ENCODE measurements around the gene SRPK1.
"Not testable (repeated sequence)": the region's sequence is repeated elsewhere in the genome, so short reads cannot be mapped to it uniquely, and the experiment has no call there.

SRPK1 gene

DNA sequence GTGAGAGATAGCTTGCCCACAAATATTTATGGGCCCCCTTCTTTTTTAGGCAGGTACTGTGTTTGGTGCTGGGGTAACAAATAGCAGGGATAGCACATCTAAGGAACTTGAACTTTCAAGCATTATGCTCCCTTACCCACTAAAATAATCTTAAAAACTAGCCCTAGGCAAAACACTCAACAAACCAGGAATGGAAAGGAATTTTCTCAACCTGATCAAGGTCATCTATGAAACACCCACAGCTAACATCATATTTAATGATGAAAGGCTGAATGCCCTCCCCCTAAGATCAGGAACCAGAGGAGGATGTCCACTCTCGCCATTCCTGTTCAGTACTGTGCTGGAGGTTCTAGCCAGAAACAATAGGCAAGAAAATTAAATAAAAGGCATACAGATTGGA, 8.7 kb upstream of the SRPK1 start:
- FAIRE-seq = no peak

DNA sequence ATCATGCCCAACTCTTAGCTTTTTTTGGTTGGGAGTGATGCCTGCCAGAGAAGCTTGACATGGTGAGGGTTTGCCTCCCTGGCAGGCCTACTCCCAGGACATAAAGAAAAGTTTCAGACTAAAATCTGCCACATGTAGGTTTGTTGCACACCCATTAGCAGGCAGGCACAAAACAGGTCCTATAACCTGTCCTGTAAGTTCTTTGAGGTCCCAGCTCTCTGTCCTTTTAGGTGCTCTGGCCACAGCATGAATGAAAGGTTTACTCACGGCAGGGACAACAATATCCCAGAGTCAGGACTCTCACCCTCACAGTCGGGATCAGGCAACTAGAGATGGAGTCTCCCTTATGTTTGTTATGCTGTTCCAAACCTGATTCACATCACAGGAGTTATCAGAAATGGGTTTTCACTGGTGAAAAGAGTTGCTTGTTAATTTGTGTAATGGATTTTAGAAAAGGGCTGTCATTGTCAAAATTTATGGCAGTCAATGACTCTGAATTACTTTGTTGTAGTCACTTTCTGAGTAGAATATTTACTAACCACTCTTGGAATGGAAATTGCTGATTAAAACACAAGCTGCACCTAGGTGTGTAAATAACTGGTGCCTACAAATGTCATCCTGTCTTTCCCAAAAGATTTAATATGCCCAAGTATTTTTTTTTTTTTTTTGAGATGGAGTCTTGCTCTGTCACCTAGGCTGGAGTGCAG, 5.8 kb upstream of the SRPK1 start:
- no peak for FAIRE-seq

DNA sequence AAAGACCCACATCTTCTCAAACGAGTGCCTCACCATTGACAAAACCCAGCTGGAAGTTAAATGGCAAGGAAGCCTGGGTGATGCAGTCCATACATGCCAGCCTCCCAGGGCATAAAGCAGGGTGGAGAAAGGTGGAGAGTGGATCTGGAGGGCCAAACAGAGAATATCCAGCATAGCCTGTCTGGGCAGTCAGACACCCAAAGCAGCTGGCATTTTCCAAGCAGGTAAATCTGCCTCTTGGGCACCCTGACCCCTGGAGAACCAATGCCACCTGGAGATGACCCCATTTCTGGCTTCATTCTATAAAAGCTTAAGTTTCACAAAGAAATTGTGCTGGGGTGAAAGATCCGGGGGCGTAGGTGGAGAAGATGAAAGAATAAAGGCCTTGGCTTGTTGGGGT, 5.1 kb upstream of the SRPK1 start:
- FAIRE-seq = no peak

DNA sequence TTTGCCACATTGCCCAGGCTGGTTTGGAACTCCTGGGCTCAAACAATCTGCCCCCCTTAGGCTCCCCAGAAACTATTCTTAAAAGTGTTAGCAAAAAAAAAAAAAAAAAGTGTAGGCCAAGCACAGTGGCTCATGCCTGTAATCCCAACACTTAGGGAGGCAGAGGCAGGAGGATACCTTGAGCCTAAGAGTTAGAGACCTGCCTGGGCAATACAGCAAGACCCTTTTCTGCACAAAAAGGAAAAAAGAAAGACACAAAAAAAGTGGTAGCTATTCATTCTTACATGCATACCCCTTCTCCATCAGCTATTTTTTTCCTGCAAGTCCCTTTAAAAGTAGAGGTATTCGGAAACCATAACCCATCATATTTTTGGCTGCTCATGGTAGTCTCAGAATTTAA, 3.2 kb upstream of the SRPK1 start:
- FAIRE-seq = no peak

DNA sequence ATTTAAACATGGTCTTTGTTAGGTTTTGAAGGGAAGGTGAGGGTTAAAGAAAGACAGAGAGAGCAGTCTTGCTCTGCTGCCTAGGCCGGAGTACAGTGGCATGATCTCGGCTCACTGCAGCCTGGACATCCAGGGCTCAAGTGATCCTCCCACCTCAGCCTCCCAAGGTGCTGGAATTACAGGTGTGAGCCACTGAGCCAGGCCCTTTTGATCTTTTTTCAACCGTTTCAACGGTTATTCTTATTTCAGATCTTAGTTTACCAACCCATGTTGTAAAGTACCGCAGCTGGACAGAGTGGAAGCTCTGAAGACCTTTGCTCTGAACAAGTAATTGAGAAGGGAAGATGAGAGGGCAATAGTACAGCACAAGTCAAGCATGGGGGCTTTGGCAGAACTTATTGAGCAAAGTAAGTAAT, 1.2 kb upstream of the SRPK1 start:
- no peak for FAIRE-seq

DNA sequence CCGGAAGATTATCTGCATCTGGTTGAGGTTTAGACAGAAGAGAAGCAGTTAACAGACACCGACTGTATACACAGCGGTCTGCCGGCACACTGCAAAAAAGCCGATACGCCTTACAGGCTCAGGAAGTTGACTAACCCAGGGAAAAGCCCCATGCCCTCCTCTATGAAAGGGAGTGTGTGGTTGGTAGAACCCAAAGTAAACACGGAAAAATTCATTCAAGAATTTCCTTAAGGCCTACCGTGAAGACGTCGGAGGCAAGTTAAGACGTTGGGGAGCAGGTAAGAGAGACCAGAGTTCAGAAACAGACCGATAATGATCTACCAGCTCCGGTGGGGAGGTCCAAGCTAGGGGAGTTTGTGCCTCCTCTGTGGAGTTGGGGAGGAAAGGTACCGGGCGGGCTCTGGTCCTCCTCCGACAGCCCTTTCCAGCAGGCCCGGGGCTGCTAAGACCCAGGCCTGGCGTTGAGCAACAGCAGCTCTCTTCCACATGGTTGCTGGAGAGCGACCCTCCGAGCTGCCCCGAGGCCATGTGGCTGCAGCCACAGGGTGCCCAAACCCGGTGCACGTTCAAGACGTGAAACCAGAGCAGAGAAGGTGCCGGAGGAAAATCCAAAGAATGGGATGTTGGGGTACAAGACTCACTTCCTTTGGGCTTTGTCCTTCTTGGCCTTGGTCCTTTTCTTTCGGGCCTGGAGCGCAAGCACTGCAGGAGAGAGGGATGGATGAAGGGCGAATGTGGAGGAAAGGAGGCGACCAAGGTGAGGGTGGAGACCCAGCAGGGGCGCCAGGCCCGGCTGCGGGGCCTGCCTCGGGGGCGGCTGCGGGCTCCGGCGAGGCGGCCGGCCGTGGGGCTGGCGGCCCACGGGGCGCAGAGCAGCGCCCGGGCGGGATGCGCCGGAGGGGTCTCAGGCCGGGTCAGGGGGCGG, 809 bp downstream of the SRPK1 start:
- no peak for FAIRE-seq

DNA sequence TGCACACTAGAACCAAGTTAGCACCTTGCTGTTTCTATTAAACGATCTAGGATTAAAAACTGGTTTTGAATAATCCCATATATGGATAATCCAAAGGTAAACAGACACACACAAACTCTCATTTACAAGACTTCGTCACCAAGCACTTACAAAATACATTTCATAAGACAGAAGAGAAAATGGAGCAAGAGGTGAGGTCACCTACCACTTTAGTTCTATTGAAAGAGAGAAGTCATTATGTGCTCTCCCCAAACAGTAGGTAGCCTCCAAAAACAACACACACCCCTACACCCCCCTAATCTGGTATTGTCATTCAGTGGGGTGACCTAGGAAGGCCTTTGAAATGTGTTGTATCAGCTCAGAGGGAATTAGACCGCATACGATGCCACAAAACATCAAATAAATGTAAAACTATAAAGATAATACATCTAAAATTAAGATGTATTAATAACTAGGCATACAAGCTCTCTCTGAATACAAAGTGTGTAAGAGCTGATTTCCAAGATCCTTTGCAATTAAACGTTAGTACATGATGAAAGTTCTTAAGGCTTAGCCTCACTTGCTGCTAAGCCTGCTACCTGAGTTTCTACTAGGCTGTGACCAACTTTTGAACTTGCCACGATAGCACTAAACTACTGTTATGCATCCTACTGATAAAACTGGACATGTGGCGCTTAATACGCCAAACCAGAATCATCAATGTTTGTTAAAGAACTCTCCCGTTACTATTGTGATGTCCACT, 1.6 kb downstream of the SRPK1 start:
- FAIRE-seq = no peak

DNA sequence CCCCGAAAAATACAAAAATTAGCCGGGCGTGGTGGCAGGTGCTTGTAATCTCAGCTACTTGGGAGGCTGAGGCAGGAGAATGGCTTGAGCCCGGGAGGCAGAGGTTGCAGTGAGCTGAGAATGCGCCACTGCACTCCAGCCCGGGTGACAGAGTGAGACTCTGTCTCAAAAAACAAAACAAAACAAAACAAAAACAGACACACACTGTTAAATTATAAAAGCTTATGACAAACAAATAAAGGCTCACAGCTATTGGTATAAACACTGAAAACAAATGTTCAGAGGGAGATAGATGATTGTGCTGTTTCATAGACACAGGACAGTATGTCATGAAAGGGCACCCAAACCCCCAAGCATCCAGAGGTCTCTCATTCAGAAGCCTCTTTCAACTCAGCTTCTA, 4.0 kb downstream of the SRPK1 start:
- FAIRE-seq = not testable (repeated sequence)

DNA sequence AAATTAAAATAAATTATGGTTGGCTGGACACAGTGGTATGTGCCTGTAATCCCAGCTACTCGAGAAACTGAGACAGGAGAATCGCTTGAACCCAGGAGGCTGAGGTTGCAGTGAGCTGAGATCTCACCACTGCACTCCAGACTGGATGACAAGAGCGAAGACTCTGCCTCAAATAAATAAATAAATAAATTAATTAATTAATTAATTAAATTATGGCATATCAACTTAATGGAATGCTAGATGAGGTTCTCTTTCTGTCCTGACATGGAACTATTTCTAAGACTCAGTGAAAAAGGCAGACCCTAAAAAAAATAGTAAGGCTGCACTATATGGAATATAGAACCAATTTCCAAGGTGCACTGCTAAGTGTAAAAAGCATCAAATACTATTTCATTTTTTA, 4.8 kb downstream of the SRPK1 start:
- no peak for FAIRE-seq

DNA sequence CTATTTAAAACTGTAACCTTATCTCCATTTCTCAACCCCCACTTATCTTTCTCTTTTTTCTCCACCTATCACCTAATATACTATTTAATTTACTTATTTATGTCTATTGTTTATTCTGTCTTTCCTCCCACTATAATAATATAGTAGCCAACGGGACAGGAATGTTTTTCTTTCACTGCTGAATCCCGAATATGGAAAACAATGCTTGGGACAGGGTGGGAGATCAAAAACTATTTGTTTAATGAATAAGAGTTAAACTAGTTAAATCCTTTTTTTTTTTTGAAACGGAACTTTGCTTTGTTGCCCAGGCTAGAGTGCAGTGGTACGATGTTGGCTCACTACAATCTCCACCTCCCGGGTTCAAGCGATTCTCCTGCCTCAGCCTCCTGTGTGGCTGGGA, 6.4 kb downstream of the SRPK1 start:
- FAIRE-seq = no peak

DNA sequence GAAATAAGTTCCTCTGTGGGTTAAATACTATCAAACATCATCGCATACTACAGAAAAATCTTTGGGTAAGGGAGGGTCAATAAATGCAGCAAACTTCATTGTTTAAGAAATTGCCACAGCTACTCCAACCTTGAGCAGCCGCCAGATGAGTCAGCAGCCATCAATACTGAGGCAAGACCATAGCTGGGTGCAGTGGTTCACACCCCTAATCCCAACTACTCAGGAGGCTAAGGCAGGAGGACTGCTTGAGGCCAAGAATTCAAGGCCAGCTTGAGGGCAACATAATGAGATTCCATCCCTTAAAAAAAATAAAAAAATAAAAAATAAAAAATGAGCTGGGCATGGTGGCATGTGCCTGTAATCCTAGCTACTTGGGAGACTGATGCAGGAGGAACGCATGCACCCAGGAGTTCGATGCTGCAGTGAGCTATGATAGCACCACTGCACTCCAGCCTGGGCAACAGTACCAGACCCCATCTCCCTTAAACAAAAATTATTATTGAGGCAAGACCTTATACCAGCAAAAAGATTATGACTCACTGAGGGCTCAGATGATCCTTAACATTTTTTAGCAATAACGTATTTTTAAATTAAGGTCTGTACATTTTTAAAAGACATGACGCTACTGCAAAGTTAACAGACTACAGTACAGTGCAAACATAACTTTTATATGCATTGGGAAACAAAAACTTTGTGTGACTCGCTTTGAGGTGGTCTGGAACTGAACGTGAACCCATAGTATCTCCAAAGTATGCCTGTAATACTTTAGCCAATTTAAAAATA, 8.8 kb downstream of the SRPK1 start:
- no peak for FAIRE-seq

DNA sequence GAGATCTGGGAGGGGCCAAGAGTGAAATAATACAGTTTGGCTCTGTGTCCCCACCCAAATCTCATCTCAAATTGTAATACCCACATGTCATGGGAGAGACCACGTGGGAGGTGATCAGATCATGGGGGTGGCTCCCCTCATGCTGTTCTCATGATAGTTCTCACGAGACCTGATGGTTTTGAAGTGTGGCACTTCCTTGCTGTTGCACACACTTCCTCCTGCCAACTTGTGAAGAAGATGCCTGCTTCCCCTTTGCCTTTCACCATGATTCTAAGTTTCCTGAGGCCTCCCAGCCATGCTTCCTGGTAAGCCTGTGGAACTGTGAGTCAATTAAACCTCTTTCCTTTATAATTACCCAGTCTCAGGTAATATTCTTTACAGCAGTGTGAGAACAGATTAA, 11.3 kb downstream of the SRPK1 start:
- FAIRE-seq = not testable (repeated sequence)

DNA sequence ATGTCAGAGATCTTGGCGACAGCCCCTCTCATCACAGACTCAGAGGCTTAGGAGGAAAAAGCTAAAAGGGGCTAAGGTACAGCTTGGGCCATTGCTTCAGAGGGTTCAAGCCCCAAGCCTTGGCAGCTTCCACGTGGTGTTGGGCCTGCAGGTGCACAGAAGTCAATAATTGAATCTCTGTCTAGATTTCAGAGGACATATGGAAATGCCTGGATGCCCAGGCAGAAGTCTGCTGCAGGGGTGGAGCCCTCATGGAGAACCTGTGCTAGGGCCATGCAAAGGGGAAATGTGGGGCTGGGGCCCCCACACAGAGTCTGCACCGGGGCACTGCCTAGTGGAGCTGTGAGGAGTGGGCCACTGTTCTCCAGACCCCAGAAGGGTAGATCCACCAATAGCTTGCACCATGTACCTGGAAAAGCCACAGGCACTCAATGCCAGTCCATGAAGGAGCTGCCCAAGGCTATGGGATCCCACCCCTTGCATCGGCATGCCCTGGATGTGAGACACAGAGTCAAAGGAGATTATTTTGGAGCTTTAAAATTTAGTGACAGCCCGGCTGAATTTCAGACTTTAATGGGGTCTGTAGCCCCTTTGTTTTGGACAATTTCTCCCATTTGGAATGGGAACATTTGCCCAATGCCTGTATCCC, 12.0 kb downstream of the SRPK1 start:
- FAIRE-seq = not testable (repeated sequence)

DNA sequence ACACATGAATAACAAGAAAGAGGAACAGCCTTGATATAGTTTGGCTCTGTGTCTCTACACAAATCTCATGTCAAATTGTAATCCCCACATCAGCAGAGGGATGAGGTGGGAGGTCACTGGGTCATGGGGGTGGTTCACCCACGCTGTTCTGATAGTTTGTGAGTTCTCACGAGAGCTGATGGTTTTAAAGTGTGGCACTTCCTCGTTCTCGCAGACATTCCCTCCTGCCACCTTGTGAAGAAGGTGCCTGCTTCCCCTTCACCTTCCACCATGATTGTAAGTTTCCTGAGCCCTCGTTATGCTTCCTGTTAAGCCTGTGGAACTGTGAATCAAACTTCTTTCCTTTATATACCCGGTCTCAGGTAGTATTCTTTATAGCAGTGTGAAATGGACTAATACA, 13.1 kb downstream of the SRPK1 start:
- no peak for FAIRE-seq

DNA sequence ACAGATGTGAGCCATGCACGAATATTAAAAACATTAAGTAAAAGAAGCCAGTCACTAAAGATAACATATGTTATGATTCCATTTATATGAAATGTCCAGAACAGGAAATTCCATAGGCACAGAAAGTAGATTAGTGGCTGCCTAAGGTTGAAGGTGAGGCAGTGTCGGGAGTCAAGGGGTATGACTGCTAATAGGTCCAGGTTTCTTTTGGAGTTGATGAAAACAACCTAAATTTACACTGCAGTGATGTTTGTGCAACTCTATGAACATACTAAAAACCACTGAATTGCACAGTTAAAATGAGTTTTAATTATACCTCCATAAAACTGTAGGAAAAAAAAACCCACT, 14.4 kb downstream of the SRPK1 start:
- no peak for FAIRE-seq

DNA sequence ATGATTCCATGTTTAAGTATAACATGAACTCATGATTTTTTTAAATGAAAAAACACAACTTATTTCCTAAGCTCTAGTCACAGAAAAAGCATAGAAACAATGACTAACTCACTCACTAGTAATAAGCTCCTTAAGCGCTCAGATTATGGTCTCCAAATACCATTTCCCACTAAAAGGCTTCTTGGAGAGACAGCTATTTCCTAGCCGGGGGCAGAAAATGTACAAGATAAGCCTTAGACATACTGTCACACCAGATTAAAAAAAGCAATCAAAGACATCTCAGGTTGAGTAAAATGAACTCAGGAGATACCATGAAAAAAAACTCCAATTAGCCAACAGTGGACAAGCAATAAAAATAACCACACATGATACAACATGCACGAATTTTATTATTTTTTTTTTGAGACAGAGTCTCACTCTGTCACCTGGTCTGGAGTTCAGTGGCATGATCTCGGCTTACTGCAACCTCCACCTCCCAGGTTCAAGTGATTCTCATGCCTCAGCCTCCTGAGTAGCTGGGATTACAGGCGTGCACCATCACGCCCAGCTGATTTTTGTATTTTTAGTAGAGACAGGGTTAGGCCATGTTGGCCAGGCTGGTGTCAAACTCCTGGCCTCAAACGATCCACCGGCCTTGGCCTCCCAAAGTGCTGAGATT, 14.9 kb downstream of the SRPK1 start:
- FAIRE-seq = no peak

DNA sequence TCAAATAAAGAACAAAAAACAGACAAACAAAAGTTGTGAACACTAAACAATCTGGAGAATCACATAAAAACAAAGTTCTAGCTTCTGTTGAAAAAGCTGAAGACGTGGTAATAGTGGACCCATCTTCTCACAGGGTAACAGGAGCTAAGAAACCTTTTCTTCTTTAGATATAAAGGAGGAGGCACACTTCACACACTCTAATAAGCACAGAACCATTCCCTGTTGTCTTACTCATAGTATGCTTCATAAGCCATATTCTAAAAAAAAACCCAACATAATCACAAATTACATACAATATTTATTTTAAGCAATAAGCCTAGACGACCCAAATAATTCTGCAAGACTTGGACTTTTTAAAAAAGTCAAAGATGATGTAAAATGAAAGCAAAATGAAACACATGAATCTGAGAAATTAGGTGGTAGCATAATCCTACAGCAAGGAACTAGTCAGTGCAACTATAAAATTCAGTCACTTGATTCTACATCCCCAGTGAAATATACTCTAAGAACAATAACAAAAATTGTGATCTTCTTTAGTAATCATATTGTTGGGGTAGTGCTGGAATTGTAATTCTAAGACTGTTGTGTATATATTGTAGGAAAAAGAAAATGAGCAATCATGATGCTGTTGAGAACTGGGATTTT, 15.6 kb downstream of the SRPK1 start:
- FAIRE-seq = no peak

DNA sequence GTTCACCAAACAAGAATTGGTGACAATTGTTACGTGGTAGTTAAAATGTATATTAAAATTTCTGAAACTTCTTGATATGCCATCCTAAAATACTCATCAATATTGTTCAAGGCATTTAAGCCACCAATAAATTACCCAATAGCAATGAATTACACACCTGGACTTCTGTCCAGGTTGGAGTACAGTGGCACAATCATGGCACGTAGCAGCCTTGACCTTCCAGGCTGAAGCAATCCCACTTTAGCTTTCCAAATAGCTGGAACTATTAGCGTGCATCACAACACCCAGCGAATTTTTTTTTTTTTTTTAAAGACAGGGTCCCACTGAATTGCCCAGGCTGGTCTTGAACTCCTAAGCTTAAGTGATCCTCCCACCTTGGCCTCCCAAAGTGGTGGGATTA, 17.2 kb downstream of the SRPK1 start:
- FAIRE-seq = no peak

DNA sequence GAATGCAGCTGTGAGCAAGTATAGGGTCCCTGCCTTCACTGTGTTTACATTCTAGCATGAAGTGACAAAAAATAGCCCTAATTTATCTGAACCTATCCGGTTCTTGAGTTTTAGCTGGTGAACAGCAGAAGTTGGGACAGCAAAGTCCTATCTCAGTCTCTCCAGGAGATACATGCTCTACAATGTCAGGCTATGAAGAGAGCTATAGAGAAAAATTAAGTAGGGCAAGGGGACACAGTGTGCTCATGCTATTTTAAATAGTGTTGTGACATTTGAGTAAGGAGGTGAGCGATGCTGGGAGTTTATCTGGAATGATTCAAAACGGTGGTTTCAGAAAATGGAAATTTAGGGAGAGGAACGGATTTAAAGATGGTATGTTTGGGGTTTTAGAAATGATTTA, 20.4 kb downstream of the SRPK1 start:
- FAIRE-seq = no peak

DNA sequence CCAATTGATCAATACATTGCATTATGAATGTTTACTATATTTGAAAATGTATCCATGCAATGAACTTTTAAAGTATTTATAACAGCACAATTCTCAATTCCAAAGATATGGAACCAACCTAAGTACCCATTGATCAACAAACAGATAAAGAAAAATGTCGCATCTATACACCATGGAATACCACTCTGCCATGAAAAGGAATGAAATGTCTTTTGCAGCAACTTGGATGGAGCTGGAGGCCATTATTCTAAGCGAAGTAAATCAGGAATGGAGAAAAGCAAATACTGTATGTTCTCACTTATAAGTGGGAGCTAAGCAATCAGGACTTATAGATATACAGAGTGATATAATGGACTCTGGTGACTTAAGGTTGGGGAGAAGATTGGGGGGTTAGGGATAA, 22.9 kb downstream of the SRPK1 start:
- FAIRE-seq = no peak

DNA sequence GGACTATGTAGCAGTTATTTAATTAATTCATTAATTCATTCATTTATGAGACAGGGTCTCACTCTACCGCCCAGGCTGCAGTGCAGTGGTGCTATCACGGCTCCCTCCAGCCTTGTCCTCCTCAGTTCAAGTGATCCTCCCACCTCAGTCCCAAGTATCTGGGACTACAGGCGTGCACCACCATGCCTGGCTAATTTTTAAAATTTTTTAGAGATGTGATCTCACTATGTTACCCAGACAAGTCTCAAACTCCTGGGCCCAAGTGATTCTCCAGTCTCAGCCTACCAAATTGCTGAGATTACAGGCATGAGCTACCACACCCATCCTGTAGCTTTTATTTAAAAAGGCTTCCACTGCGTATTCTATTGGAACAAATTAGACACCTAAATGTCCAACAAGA, 23.4 kb downstream of the SRPK1 start:
- FAIRE-seq = no peak

All from TTC549 (cell line).